Type B pancreatic cell (in vitro differentiated cells): ENCODE data around the gene MYL1. TPM values are rescaled to one million over a fixed set of nuclear protein-coding genes. Genes with fewer than 3 reads are reported as not detected.

Experiments
- DNase-seq: peaks from one replicate; pipeline ENCODE4 v3.0.0; 2021; ENCODE audit warnings: mixed read lengths; ENCODE audit not compliant: unreplicated experiment; ENCODE audit errors: extremely low spot score
- H3K27ac Mint-ChIP-seq: 2 replicates; pipeline ENCODE4 v1.8.0; 2021; ENCODE audit warnings: mild to moderate bottlenecking, mixed read lengths
- H3K27me3 Mint-ChIP-seq: 2 replicates; pipeline ENCODE4 v1.8.0; 2021; ENCODE audit warnings: mixed read lengths
- H3K36me3 Mint-ChIP-seq: 2 replicates; pipeline ENCODE4 v1.8.0; 2021; ENCODE audit warnings: mixed read lengths
- H3K4me1 Mint-ChIP-seq: one replicate; pipeline ENCODE4 v1.8.0; 2021; ENCODE audit warnings: mixed read lengths; ENCODE audit not compliant: unreplicated experiment
- H3K4me3 Mint-ChIP-seq: 2 replicates; pipeline ENCODE4 v1.8.0; 2021; ENCODE audit warnings: mild to moderate bottlenecking, mixed read lengths
- H3K9me3 Mint-ChIP-seq: 2 replicates; pipeline ENCODE4 v1.8.0; 2021; ENCODE audit warnings: mixed read lengths
- total RNA-seq: library from RNA; stranded (reverse); gene quantifications from 2 replicates; pipeline ENCODE4 v1.2.1, GENCODE V29; 2021; ENCODE audit warnings: low replicate concordance
- TF ChIP-seq, protein P1 (sequence below): fragments of 200-600 bp; sonication (generic); conservative IDR thresholded peaks from 2 replicates; pipeline ENCODE4 v1.5.0; 2021; ENCODE audit warnings: antibody characterized with exemption, mild to moderate bottlenecking

Gene MYL1
- total RNA-seq, 1 donor from 2014 or later = 4.9 TPM

GRCh38 chr2:210318486-210318885 lies 3.5 kb upstream of the MYL1 start:
- no peak for DNase-seq
- no peaks in the 10 kb centered on the region for H3K27me3 Mint-ChIP-seq
- no peak overlapping the region for H3K4me3 Mint-ChIP-seq
- TF ChIP-seq, protein P1, sequence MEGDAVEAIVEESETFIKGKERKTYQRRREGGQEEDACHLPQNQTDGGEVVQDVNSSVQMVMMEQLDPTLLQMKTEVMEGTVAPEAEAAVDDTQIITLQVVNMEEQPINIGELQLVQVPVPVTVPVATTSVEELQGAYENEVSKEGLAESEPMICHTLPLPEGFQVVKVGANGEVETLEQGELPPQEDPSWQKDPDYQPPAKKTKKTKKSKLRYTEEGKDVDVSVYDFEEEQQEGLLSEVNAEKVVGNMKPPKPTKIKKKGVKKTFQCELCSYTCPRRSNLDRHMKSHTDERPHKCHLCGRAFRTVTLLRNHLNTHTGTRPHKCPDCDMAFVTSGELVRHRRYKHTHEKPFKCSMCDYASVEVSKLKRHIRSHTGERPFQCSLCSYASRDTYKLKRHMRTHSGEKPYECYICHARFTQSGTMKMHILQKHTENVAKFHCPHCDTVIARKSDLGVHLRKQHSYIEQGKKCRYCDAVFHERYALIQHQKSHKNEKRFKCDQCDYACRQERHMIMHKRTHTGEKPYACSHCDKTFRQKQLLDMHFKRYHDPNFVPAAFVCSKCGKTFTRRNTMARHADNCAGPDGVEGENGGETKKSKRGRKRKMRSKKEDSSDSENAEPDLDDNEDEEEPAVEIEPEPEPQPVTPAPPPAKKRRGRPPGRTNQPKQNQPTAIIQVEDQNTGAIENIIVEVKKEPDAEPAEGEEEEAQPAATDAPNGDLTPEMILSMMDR = no peak
- H3K9me3 Mint-ChIP-seq = no peaks in the 10 kb centered on the region
- H3K27ac Mint-ChIP-seq = no peak overlapping the region
- H3K4me1 Mint-ChIP-seq = no peaks in the 10 kb centered on the region
- H3K36me3 Mint-ChIP-seq = no peaks in the 10 kb centered on the region

- DNase-seq = no peak
- Mint-ChIP-seq H3K9me3 (no peaks in the 10 kb centered on the region), H3K4me1 (no peaks in the 10 kb centered on the region), H3K27me3 (no peaks in the 10 kb centered on the region), H3K4me3 (no peak overlapping the region), H3K36me3 (no peaks in the 10 kb centered on the region), H3K27ac (no peak overlapping the region)
- TF ChIP-seq, protein P1 = no peak
These were observed 4.4 kb downstream of the MYL1 start for GRCh38 chr2:210310550-210310949.

GRCh38 chr2:210309548-210310233 lies 5.3 kb downstream of the MYL1 start:
- no peak overlapping the region for H3K27ac Mint-ChIP-seq
- H3K36me3 Mint-ChIP-seq = no peaks in the 10 kb centered on the region
- no peak overlapping the region for H3K4me3 Mint-ChIP-seq
- H3K9me3 Mint-ChIP-seq = no peaks in the 10 kb centered on the region
- TF ChIP-seq, protein P1 = no peak
- no peak for DNase-seq
- no peaks in the 10 kb centered on the region for H3K27me3 Mint-ChIP-seq
- H3K4me1 Mint-ChIP-seq = no peaks in the 10 kb centered on the region

GRCh38 chr2:210303498-210303897 lies 11.5 kb downstream of the MYL1 start:
- H3K36me3 Mint-ChIP-seq = no peaks in the 10 kb centered on the region
- no peaks in the 10 kb centered on the region for H3K9me3 Mint-ChIP-seq
- no peak overlapping the region for H3K27ac Mint-ChIP-seq
- no peak overlapping the region for H3K4me3 Mint-ChIP-seq
- TF ChIP-seq, protein P1 = no peak
- DNase-seq = no peak
- H3K4me1 Mint-ChIP-seq = no peaks in the 10 kb centered on the region
- H3K27me3 Mint-ChIP-seq = no peaks in the 10 kb centered on the region

DNA sequence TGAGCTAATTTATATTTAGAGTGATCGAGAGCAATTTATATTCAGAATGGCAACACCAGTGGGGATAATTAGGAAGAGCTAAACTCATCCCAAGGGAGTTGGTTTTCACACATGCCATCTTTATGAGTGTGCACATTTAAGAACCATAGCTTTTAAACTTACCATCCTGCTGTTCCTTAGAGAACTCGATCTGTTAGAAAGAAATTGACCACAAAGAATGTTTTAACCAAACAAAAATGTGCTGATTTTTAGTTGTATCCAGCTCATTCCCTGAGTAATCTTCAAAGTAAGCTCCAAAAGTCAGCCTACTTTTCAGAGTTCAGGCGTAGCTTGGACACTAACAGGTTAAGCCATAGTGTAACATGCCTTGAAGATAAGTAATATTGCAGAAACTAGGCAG lies 12.6 kb downstream of the MYL1 start:
- Mint-ChIP-seq H3K27me3 (no peaks in the 10 kb centered on the region), H3K4me3 (no peak overlapping the region), H3K36me3 (no peaks in the 10 kb centered on the region), H3K4me1 (no peaks in the 10 kb centered on the region), H3K9me3 (no peaks in the 10 kb centered on the region), H3K27ac (no peak overlapping the region)
- TF ChIP-seq, protein P1 = no peak
- no peak for DNase-seq
